SK-N-SH treated with all-trans-retinoic acid at 6 μM for 48 hours (cell line): Measurements from ENCODE around the gene PPP4R4.

Experiments
- ATAC-seq: fragments of 200-7000 bp; cut with Tn5 transposase; 3 replicates; pipeline ENCODE4 v1.9.1; 2020; ENCODE audit warnings: mild to moderate bottlenecking, moderate library complexity
- ARNTL ChIP-seq: fragments of 450-650 bp; formaldehyde crosslinking; IDR thresholded peaks from 2 replicates; pipeline ENCODE4 v1.5.0; 2020; ENCODE audit warnings: low read depth, mild to moderate bottlenecking, moderate library complexity, borderline replicate concordance
- BACH2 ChIP-seq: fragments of 250-450 bp; sonication (Bioruptor Pico); IDR thresholded peaks from 2 replicates; pipeline ENCODE4 v1.9.0; 2021; ENCODE audit warnings: mild to moderate bottlenecking, borderline replicate concordance
- CSDC2 ChIP-seq: fragments of 250-450 bp; sonication (Bioruptor Pico); IDR thresholded peaks from 2 replicates; pipeline ENCODE4 v1.5.0; 2020; ENCODE audit warnings: mild to moderate bottlenecking, moderate library complexity
- ESRRG ChIP-seq: fragments of 250-450 bp; sonication (Bioruptor Pico); IDR thresholded peaks from 2 replicates; pipeline ENCODE4 v1.6.1; 2021; ENCODE audit warnings: mild to moderate bottlenecking
- GLIS3 ChIP-seq: fragments of 250-450 bp; sonication (Bioruptor Pico); IDR thresholded peaks from 2 replicates; pipeline ENCODE4 v1.5.0; 2020; ENCODE audit warnings: mild to moderate bottlenecking, moderate library complexity
- ISL1 ChIP-seq: fragments of 250-450 bp; sonication (Bioruptor Pico); IDR thresholded peaks from 2 replicates; pipeline ENCODE4 v2.1.2; 2022; ENCODE audit warnings: mild to moderate bottlenecking, moderate library complexity
- OSR1 ChIP-seq: fragments of 250-450 bp; sonication (Bioruptor Pico); IDR thresholded peaks from 2 replicates; pipeline ENCODE4 v1.8.0; 2022; ENCODE audit warnings: moderate library complexity, mild to moderate bottlenecking, inconsistent platforms
- PPARA ChIP-seq: fragments of 250-450 bp; sonication (Bioruptor Pico); IDR thresholded peaks from 2 replicates; pipeline ENCODE4 v1.5.0; 2020; ENCODE audit warnings: mild to moderate bottlenecking, borderline replicate concordance
- SNAI2 ChIP-seq: fragments of 250-450 bp; sonication (Bioruptor Pico); IDR thresholded peaks from 2 replicates; pipeline ENCODE4 v1.5.0; 2020; ENCODE audit warnings: mild to moderate bottlenecking, moderate library complexity
- TCF4 ChIP-seq: fragments of 250-450 bp; sonication (Bioruptor Pico); IDR thresholded peaks from 2 replicates; pipeline ENCODE4 v1.8.0; 2021; ENCODE audit warnings: mild to moderate bottlenecking, moderate library complexity, borderline replicate concordance
- TOX ChIP-seq: fragments of 250-450 bp; sonication (Bioruptor Pico); IDR thresholded peaks from 2 replicates; pipeline ENCODE4 v1.8.0; 2021; ENCODE audit warnings: mild to moderate bottlenecking, moderate library complexity, borderline replicate concordance
- ZC3H10 ChIP-seq: fragments of 250-450 bp; sonication (Bioruptor Pico); IDR thresholded peaks from 2 replicates; pipeline ENCODE4 v1.5.1; 2021; ENCODE audit warnings: mild to moderate bottlenecking, moderate library complexity
- ZFP3 ChIP-seq: fragments of 250-450 bp; sonication (Bioruptor Pico); IDR thresholded peaks from 2 replicates; pipeline ENCODE4 v1.5.0; 2020; ENCODE audit warnings: mild to moderate bottlenecking, moderate library complexity
- ZFP30 ChIP-seq: fragments of 450-650 bp; formaldehyde crosslinking; IDR thresholded peaks from 2 replicates; pipeline ENCODE4 v1.5.0; 2022; ENCODE audit warnings: mild to moderate bottlenecking, moderate library complexity
- ZNF565 ChIP-seq: fragments of 450-650 bp; formaldehyde crosslinking; conservative IDR thresholded peaks from 2 replicates; pipeline ENCODE4 v1.5.0; 2020; ENCODE audit warnings: low read depth, mild to moderate bottlenecking, moderate library complexity
- ZNF70 ChIP-seq: fragments of 450-650 bp; formaldehyde crosslinking; IDR thresholded peaks from 2 replicates; pipeline ENCODE4 v1.5.0; 2020; ENCODE audit warnings: mild to moderate bottlenecking, moderate library complexity
- ZNF8 ChIP-seq: fragments of 450-650 bp; formaldehyde crosslinking; IDR thresholded peaks from 2 replicates; pipeline ENCODE4 v1.5.0; 2020; ENCODE audit warnings: mild to moderate bottlenecking, moderate library complexity
- TF ChIP-seq, protein P1 (sequence below): fragments of 250-450 bp; sonication (Bioruptor Pico); IDR thresholded peaks from 2 replicates; pipeline ENCODE4 v1.8.0; 2020; ENCODE audit warnings: mild to moderate bottlenecking, moderate library complexity, borderline replicate concordance
- TF ChIP-seq, protein P2 (sequence below): fragments of 250-450 bp; sonication (Bioruptor Pico); IDR thresholded peaks from 2 replicates; pipeline ENCODE4 v1.5.1; 2021; ENCODE audit warnings: mild to moderate bottlenecking, moderate library complexity
- TF ChIP-seq, protein P3 (sequence below): fragments of 250-450 bp; sonication (Bioruptor Pico); IDR thresholded peaks from 2 replicates; pipeline ENCODE4 v1.5.1; 2020; ENCODE audit warnings: low read depth, mild to moderate bottlenecking, moderate library complexity
- TF ChIP-seq, protein P4 (sequence below): fragments of 250-450 bp; sonication (Bioruptor Pico); IDR thresholded peaks from 2 replicates; pipeline ENCODE4 v1.5.0; 2020; ENCODE audit warnings: mild to moderate bottlenecking, moderate library complexity

The PPP4R4 gene

DNA sequence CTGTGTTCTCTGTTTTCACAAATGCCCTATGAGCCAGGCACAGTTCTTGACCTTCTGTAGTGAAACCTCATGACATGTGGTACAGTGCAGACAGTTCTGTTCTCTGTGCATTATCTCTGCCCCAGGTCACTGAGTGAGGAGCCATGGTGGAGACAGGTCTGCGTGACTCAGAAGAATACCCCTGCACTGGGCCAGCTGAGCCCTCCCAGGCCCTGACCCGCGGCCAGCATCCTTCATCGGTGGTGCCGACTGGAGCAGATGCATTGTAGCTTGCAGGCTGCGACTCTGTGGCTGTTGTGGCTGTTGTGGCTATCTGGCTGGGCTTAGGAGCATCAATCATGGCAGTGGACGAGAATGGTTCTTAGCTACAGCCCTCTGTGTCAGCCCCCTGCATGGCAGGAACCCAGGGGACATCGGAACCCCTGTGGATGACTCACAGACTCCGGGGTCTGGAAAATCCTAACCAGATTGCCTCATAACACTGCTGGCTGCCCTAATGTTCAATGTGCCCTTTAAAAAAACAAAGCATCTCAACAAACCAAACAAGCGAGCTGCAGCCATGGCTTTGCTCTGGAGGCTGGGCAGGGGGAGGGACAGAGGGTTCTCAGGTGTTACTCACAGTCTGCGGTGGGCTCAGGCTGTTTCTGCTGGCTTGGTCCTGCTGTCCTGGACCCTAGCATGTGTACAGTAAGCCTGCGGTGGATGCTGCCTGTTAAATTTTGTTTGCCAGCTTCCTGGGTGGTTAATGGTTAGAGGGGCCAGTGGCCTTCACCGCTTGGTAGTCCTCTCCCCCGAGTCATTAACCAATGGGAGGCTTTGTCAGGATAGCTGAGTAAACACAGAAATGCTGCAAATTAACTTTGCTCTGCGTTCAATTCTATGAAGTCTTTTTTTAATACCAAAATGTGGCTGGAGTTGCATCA, 148.8 kb downstream of the PPP4R4 start, which contains the start of gene SERPINA6:
SERPINA6 (minus strand) TSS at position 689 of the 923 bp plus-strand sequence. CDS start 8,688 bp downstream, outside the sequence.
- ATAC-seq: peak; percentile 86
- TF ChIP-seq TCF4 (CRISPR knock-in tag): no peak
- TF ChIP-seq ZFP3 (CRISPR knock-in tag): no peak
- TF ChIP-seq ZNF565 (CRISPR knock-in tag): no peak
- no peak for TF ChIP-seq ZFP30 (CRISPR knock-in tag)
- no peak for TF ChIP-seq TOX (CRISPR knock-in tag)
- TF ChIP-seq ZC3H10: no peak
- TF ChIP-seq ISL1 (CRISPR knock-in tag): no peak
- TF ChIP-seq ESRRG (CRISPR knock-in tag): no peak
- no peak for TF ChIP-seq ARNTL
- TF ChIP-seq, protein P1, sequence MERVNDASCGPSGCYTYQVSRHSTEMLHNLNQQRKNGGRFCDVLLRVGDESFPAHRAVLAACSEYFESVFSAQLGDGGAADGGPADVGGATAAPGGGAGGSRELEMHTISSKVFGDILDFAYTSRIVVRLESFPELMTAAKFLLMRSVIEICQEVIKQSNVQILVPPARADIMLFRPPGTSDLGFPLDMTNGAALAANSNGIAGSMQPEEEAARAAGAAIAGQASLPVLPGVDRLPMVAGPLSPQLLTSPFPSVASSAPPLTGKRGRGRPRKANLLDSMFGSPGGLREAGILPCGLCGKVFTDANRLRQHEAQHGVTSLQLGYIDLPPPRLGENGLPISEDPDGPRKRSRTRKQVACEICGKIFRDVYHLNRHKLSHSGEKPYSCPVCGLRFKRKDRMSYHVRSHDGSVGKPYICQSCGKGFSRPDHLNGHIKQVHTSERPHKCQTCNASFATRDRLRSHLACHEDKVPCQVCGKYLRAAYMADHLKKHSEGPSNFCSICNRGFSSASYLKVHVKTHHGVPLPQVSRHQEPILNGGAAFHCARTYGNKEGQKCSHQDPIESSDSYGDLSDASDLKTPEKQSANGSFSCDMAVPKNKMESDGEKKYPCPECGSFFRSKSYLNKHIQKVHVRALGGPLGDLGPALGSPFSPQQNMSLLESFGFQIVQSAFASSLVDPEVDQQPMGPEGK: no peak
- no peak for TF ChIP-seq BACH2
- TF ChIP-seq, protein P2, sequence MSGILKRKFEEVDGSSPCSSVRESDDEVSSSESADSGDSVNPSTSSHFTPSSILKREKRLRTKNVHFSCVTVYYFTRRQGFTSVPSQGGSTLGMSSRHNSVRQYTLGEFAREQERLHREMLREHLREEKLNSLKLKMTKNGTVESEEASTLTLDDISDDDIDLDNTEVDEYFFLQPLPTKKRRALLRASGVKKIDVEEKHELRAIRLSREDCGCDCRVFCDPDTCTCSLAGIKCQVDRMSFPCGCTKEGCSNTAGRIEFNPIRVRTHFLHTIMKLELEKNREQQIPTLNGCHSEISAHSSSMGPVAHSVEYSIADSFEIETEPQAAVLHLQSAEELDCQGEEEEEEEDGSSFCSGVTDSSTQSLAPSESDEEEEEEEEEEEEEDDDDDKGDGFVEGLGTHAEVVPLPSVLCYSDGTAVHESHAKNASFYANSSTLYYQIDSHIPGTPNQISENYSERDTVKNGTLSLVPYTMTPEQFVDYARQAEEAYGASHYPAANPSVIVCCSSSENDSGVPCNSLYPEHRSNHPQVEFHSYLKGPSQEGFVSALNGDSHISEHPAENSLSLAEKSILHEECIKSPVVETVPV (CRISPR knock-in tag): no peak
- TF ChIP-seq, protein P3, sequence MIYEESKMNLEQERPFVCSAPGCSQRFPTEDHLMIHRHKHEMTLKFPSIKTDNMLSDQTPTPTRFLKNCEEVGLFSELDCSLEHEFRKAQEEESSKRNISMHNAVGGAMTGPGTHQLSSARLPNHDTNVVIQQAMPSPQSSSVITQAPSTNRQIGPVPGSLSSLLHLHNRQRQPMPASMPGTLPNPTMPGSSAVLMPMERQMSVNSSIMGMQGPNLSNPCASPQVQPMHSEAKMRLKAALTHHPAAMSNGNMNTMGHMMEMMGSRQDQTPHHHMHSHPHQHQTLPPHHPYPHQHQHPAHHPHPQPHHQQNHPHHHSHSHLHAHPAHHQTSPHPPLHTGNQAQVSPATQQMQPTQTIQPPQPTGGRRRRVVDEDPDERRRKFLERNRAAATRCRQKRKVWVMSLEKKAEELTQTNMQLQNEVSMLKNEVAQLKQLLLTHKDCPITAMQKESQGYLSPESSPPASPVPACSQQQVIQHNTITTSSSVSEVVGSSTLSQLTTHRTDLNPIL: no peak
- TF ChIP-seq ZNF70 (CRISPR knock-in tag): no peak

DNA sequence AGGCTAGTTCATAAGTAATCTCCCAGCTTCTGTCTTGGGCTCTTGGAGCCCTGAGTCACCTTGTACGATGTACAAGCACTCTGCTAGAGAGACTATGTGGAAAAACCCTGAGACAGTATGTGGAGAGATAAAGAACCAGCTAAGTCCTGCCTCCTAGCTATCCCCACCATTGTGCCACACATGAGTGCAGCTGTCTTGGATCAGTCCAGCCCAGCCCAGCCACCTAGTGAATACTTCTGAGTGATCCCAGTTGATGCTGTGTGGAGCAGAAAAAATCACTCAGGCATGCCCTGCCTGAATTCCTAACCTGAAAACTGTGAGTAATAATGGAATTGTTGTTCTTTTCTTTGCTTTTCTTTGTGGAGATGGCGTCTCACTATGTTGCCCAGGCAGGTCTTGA, 154.1 kb downstream of the PPP4R4 start:
- no peak for ATAC-seq
- TF ChIP-seq SNAI2 (CRISPR knock-in tag): no peak
- TF ChIP-seq GLIS3 (CRISPR knock-in tag): no peak
- no peak for TF ChIP-seq ZC3H10
- no peak for TF ChIP-seq ZFP30 (CRISPR knock-in tag)
- TF ChIP-seq, protein P4, sequence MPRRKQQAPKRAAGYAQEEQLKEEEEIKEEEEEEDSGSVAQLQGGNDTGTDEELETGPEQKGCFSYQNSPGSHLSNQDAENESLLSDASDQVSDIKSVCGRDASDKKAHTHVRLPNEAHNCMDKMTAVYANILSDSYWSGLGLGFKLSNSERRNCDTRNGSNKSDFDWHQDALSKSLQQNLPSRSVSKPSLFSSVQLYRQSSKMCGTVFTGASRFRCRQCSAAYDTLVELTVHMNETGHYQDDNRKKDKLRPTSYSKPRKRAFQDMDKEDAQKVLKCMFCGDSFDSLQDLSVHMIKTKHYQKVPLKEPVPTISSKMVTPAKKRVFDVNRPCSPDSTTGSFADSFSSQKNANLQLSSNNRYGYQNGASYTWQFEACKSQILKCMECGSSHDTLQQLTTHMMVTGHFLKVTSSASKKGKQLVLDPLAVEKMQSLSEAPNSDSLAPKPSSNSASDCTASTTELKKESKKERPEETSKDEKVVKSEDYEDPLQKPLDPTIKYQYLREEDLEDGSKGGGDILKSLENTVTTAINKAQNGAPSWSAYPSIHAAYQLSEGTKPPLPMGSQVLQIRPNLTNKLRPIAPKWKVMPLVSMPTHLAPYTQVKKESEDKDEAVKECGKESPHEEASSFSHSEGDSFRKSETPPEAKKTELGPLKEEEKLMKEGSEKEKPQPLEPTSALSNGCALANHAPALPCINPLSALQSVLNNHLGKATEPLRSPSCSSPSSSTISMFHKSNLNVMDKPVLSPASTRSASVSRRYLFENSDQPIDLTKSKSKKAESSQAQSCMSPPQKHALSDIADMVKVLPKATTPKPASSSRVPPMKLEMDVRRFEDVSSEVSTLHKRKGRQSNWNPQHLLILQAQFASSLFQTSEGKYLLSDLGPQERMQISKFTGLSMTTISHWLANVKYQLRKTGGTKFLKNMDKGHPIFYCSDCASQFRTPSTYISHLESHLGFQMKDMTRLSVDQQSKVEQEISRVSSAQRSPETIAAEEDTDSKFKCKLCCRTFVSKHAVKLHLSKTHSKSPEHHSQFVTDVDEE: no peak
- TF ChIP-seq, protein P1: no peak
- no peak for TF ChIP-seq ZNF8 (CRISPR knock-in tag)
- TF ChIP-seq, protein P3: no peak
- TF ChIP-seq CSDC2 (CRISPR knock-in tag): no peak
- TF ChIP-seq PPARA (CRISPR knock-in tag): no peak
- no peak for TF ChIP-seq ISL1 (CRISPR knock-in tag)
- TF ChIP-seq ZFP3 (CRISPR knock-in tag): no peak
- TF ChIP-seq TCF4 (CRISPR knock-in tag): no peak
- TF ChIP-seq, protein P2 (CRISPR knock-in tag): no peak
- TF ChIP-seq BACH2: no peak
- no peak for TF ChIP-seq OSR1 (CRISPR knock-in tag)
- no peak for TF ChIP-seq TOX (CRISPR knock-in tag)
- TF ChIP-seq ARNTL: no peak
- no peak for TF ChIP-seq ZNF565 (CRISPR knock-in tag)
- TF ChIP-seq ZNF70 (CRISPR knock-in tag): no peak
